Endodermal cell (in vitro differentiated cells): ENCODE measurements around the gene HOXB3. TPM values are rescaled to one million over a fixed set of nuclear protein-coding genes. Genes with fewer than 3 reads are reported as not detected.

Experiments used
- DNase-seq: peaks from one replicate; pipeline ENCODE4 v3.0.0-alpha.2; 2017
- H3K27ac ChIP-seq: 2 replicates; pipeline ENCODE4 v1.5.1; 2013; ENCODE audit warnings: mild to moderate bottlenecking, low read depth, low read length, moderate library complexity
- H3K27me3 ChIP-seq: 2 replicates; pipeline ENCODE4 v1.6.1; 2013; ENCODE audit warnings: mild to moderate bottlenecking, low read length, moderate library complexity; ENCODE audit not compliant: insufficient read depth, control insufficient read depth, poor library complexity, severe bottlenecking
- H3K36me3 ChIP-seq: 2 replicates; pipeline ENCODE4 v1.7.0; 2013; ENCODE audit warnings: mild to moderate bottlenecking, low read length, moderate library complexity; ENCODE audit not compliant: control insufficient read depth, insufficient read depth
- H3K4me1 ChIP-seq: one replicate; pipeline ENCODE4 v1.7.0; 2013; ENCODE audit warnings: low read length; ENCODE audit not compliant: control insufficient read depth, insufficient read depth
- H3K4me3 ChIP-seq: 2 replicates; pipeline ENCODE4 v1.5.1; 2013; ENCODE audit warnings: mild to moderate bottlenecking, low read length, moderate library complexity
- H3K9ac ChIP-seq: 2 replicates; pipeline ENCODE4 v1.6.1; 2013; ENCODE audit warnings: mild to moderate bottlenecking, low read length, moderate library complexity; ENCODE audit not compliant: poor library complexity, severe bottlenecking; ENCODE audit errors: extremely low read depth
- H3K9me3 ChIP-seq: 2 replicates; pipeline ENCODE4 v1.6.1; 2013; ENCODE audit warnings: mild to moderate bottlenecking, low read length, moderate library complexity; ENCODE audit not compliant: control insufficient read depth
- H3K27ac Mint-ChIP-seq: 2 replicates; pipeline ENCODE4 v1.8.0; 2020; ENCODE audit warnings: mixed read lengths
- H3K27me3 Mint-ChIP-seq: 2 replicates; pipeline ENCODE4 v1.8.0; 2021; ENCODE audit warnings: mild to moderate bottlenecking, mixed read lengths; ENCODE audit not compliant: insufficient read depth
- H3K36me3 Mint-ChIP-seq: 2 replicates; pipeline ENCODE4 v1.8.0; 2020; ENCODE audit warnings: low read depth, mixed read lengths
- H3K4me1 Mint-ChIP-seq: 2 replicates; pipeline ENCODE4 v1.8.0; 2020; ENCODE audit warnings: mixed read lengths
- H3K4me3 Mint-ChIP-seq: 2 replicates; pipeline ENCODE4 v1.8.0; 2020; ENCODE audit warnings: mild to moderate bottlenecking, moderate library complexity, mixed read lengths
- H3K9me3 Mint-ChIP-seq: 2 replicates; pipeline ENCODE4 v1.8.0; 2020; ENCODE audit warnings: mild to moderate bottlenecking, mixed read lengths
- WGBS, 2 experiments: methylation state at CpG; one replicate each; pipeline versions ENCODE4 v1.1.5 to v1.1.7; 2013; ENCODE audit warnings: missing lambda C conversion rate in 2 of 2, mixed read lengths in 1 of 2; ENCODE audit not compliant: insufficient coverage in 1 of 2, insufficient read length in 1 of 2; 5-methylcytosine and 5-hydroxymethylcytosine counted together
- total RNA-seq, 2 donors: library from RNA; stranded (reverse); fragmentation: NEBNext Ultra II Directional in 1 of 2; extraction: Animal tissue kit (Norgen Biotek cat#: 25700) in 1 of 2; gene quantifications; 2 replicates in 1 of 2; 3 replicates in 1 of 2; pipeline ENCODE4 v1.2.1, GENCODE V29; 2021
- TF ChIP-seq, protein P1 (sequence below): fragments of 200-600 bp; sonication (generic); conservative IDR thresholded peaks from 2 replicates; pipeline ENCODE4 v1.5.0; 2021; ENCODE audit warnings: antibody characterized with exemption, mild to moderate bottlenecking

HOXB3 gene
- total RNA-seq, 2 donors from 2014 or later = not detected

DNA sequence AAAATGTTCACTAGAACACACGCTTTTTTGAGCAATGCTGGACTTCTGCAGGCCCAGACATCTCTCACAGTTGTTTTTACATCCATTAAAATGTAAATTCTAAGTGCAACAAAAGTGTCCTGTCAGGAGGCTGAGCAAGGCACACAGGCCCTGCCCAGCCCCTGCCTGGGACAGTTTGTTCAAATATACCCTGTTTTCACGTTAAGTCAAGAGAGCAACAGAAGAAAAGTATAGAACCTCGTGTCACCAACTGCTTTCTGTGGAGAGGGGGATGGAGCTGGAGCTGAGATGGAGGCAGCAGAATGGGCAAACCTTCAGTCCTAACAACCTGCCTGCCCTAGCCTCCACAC, 40.8 kb downstream of the HOXB3 start:
- Histone ChIP-seq H3K36me3 (no peaks in the 10 kb centered on the region), H3K9ac (no peak overlapping the region), H3K27ac (peak overlapping the region; percentile 12), H3K27me3 (peaks cover 99% of the 10 kb centered on the region), H3K9me3 (no peaks in the 10 kb centered on the region), H3K4me1 (peaks cover 15% of the 10 kb centered on the region), H3K4me3 (no peak overlapping the region)
- H3K9me3 Mint-ChIP-seq = no peaks in the 10 kb centered on the region
- TF ChIP-seq, protein P1, sequence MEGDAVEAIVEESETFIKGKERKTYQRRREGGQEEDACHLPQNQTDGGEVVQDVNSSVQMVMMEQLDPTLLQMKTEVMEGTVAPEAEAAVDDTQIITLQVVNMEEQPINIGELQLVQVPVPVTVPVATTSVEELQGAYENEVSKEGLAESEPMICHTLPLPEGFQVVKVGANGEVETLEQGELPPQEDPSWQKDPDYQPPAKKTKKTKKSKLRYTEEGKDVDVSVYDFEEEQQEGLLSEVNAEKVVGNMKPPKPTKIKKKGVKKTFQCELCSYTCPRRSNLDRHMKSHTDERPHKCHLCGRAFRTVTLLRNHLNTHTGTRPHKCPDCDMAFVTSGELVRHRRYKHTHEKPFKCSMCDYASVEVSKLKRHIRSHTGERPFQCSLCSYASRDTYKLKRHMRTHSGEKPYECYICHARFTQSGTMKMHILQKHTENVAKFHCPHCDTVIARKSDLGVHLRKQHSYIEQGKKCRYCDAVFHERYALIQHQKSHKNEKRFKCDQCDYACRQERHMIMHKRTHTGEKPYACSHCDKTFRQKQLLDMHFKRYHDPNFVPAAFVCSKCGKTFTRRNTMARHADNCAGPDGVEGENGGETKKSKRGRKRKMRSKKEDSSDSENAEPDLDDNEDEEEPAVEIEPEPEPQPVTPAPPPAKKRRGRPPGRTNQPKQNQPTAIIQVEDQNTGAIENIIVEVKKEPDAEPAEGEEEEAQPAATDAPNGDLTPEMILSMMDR = no peak
- H3K36me3 Mint-ChIP-seq = no peaks in the 10 kb centered on the region
- no peak overlapping the region for H3K27ac Mint-ChIP-seq
- no peak for DNase-seq
- 0 to 26% methylated on average over 1 to 3 of the region's 3 CpGs for WGBS, 2 experiments
- peaks cover 100% of the 10 kb centered on the region for H3K27me3 Mint-ChIP-seq
- H3K4me3 Mint-ChIP-seq = no peak overlapping the region
- peaks cover 16% of the 10 kb centered on the region for H3K4me1 Mint-ChIP-seq

DNA sequence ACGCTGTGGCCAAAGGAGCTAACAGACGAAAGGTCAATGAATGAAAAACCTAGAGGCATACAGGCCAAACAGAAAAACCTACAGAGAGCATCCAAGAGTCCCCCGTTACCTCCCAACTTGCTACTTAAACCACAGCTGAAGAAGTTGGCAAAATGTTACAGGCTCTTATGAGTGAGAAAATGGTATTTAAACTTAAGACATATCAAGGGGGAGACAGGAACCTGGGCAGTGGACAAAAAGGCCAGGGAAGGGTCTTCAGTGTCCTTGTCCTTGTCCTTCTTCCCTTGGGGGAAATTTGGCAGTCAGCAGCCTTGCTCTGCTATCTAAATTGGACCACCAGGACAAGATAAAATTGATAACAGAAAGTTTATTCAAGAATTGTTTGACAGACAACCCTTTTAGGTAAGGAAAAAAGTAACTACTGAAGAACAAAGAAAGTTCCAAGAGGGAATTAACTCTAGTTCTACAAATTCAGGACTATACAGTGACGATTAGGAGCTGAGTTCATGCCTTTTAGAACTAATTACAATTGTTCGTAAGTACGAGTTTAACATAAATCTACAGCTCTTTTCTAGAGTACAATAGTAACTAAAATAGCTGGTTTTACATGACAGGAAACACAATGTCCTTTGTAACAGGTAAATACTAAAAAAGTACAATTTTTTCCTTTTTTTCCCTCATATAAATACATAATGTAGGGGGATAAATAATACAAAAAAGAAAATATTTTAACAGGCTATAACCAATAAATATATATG, 41.3 kb downstream of the HOXB3 start:
- Mint-ChIP-seq H3K36me3 (no peaks in the 10 kb centered on the region), H3K9me3 (no peaks in the 10 kb centered on the region), H3K4me1 (peaks cover 19% of the 10 kb centered on the region), H3K27ac (no peak overlapping the region), H3K4me3 (no peak overlapping the region), H3K27me3 (peaks cover 100% of the 10 kb centered on the region)
- Histone ChIP-seq H3K9me3 (no peaks in the 10 kb centered on the region), H3K4me3 (peak overlapping the region; percentile 2), H3K36me3 (no peaks in the 10 kb centered on the region), H3K27ac (peak overlapping the region; percentile 95), H3K27me3 (peaks cover 99% of the 10 kb centered on the region), H3K4me1 (peaks cover 14% of the 10 kb centered on the region), H3K9ac (no peak overlapping the region)
- DNase-seq = no peak
- TF ChIP-seq, protein P1 = no peak
- 16% methylated on average over 3 to 5 of the region's 6 CpGs for WGBS, 2 experiments

DNA sequence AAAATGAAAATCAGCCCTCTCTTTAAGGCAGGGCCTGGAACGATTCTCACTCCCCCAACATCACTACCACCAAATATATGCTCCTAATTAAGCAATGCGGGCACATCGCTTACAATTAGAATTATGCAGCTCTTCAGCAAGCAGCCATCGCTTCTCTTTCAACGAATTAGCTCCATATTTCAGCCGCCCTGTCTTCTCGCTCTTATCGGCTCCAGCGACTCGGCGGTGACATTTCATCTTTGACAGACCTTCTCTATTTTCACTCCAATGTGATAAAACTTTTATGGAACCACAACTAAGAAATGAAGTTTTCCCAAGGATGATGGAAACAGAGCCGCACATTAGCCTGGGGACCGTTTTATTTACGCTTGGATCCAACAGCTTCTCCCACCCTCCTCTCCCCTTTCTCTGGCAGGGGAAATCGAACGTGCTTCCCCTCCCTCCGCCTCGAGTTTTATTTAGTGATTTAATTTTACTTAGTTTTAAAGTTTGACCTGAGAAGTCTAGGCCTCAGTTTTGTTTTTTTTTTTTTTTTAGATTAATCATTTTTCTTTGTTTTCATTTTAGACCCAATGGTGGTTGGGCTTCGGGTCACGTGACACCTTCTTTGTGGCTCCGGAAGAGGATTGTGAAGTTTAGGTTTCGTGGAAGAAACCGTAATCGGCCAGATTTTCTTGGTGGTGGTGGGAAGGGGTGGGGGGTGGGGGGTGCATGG, 42.1 kb downstream of the HOXB3 start:
- H3K4me1 Mint-ChIP-seq = peaks cover 22% of the 10 kb centered on the region
- Histone ChIP-seq H3K9me3 (no peaks in the 10 kb centered on the region), H3K27me3 (peaks cover 99% of the 10 kb centered on the region), H3K4me3 (peak overlapping the region; percentile 47), H3K4me1 (peaks cover 14% of the 10 kb centered on the region), H3K36me3 (no peaks in the 10 kb centered on the region), H3K27ac (peak overlapping the region; percentile 95), H3K9ac (no peak overlapping the region)
- peaks cover 98% of the 10 kb centered on the region for H3K27me3 Mint-ChIP-seq
- no peak for DNase-seq
- WGBS, 2 experiments = 37 to 52% methylated on average over 12 to 22 of the region's 24 CpGs
- H3K36me3 Mint-ChIP-seq = no peaks in the 10 kb centered on the region
- no peak overlapping the region for H3K27ac Mint-ChIP-seq
- H3K4me3 Mint-ChIP-seq = no peak overlapping the region
- no peaks in the 10 kb centered on the region for H3K9me3 Mint-ChIP-seq
- TF ChIP-seq, protein P1 = no peak
